GM12864 (cell line): Measurements from ENCODE around the gene ZNF821.
"Not testable (repeated sequence)": the region's sequence is repeated elsewhere in the genome, so short reads cannot be mapped to it uniquely, and the experiment has no call there.

Experiments used
- DNase-seq: peaks from one replicate; pipeline ENCODE4 v3.0.0-alpha.2; 2011; ENCODE audit warnings: low read depth
- H3K4me3 ChIP-seq: 2 replicates; pipeline ENCODE4 v1.5.1; 2011; ENCODE audit warnings: mild to moderate bottlenecking, low read depth, low read length, control low read depth
- CTCF ChIP-seq: IDR thresholded peaks from 2 replicates; pipeline ENCODE4 v1.5.1; 2011; ENCODE audit warnings: low read depth, mild to moderate bottlenecking, moderate library complexity, low read length, control low read depth, inconsistent platforms; ENCODE audit errors: missing control alignments

Gene ZNF821

GRCh38 chr16:71915350-71915749 is 31.4 kb upstream of the ZNF821 start:
- no peak overlapping the region for H3K4me3 ChIP-seq
- DNase-seq, result no peak
- no peak for TF ChIP-seq CTCF

GRCh38 chr16:71914802-71915201 is 30.8 kb upstream of the ZNF821 start:
- no peak overlapping the region for H3K4me3 ChIP-seq
- no peak for TF ChIP-seq CTCF
- DNase-seq, result no peak

- TF ChIP-seq CTCF, result no peak
- no peak for DNase-seq
- H3K4me3 ChIP-seq, result no peak overlapping the region
Measured at GRCh38 chr16:71912534-71913275, 28.7 kb upstream of the ZNF821 start.

- DNase-seq, result no peak
- no peak overlapping the region for H3K4me3 ChIP-seq
- TF ChIP-seq CTCF, result no peak
Measured at GRCh38 chr16:71911121-71911520, 27.1 kb upstream of the ZNF821 start.

GRCh38 chr16:71905765-71906164 is 21.8 kb upstream of the ZNF821 start:
- not testable (repeated sequence) for H3K4me3 ChIP-seq, DNase-seq

GRCh38 chr16:71904239-71904638 is 20.3 kb upstream of the ZNF821 start:
- no peak for DNase-seq
- H3K4me3 ChIP-seq, result no peak overlapping the region
- TF ChIP-seq CTCF, result no peak

- DNase-seq, result no peak
- no peak for TF ChIP-seq CTCF
- H3K4me3 ChIP-seq, result no peak overlapping the region
Measured at GRCh38 chr16:71903608-71904007, 19.6 kb upstream of the ZNF821 start.
